RWPE2 (cell line): Measurements from ENCODE around the gene PLB1.

ENCODE experiments used
- ATAC-seq: fragments of 200-7000 bp; cut with Tn5 transposase; 3 replicates; pipeline ENCODE4 v1.9.1; 2021; ENCODE audit warnings: low read depth
- DNase-seq: peaks from one replicate; pipeline ENCODE4 v3.0.0-alpha.2; 2020; ENCODE audit warnings: low spot score
- H3K27ac ChIP-seq: fragments of 450-650 bp; 2 replicates; pipeline ENCODE4 v1.5.1; 2017; ENCODE audit warnings: mild to moderate bottlenecking; ENCODE audit not compliant: poor library complexity, severe bottlenecking
- H3K27me3 ChIP-seq: fragments of 250-450 bp; sonication (Bioruptor Pico); 2 replicates; pipeline ENCODE4 v1.5.1; 2021; ENCODE audit warnings: mild to moderate bottlenecking, moderate library complexity; ENCODE audit not compliant: insufficient read depth, poor library complexity, severe bottlenecking
- H3K36me3 ChIP-seq: fragments of 250-450 bp; sonication (Bioruptor Pico); 2 replicates; pipeline ENCODE4 v1.5.1; 2020; ENCODE audit warnings: low read depth, mild to moderate bottlenecking, moderate library complexity
- H3K4me1 ChIP-seq: fragments of 250-450 bp; sonication (Bioruptor Pico); 2 replicates; pipeline ENCODE4 v1.5.1; 2021; ENCODE audit warnings: mild to moderate bottlenecking, moderate library complexity; ENCODE audit not compliant: insufficient read depth, poor library complexity, severe bottlenecking
- H3K4me3 ChIP-seq: fragments of 250-450 bp; sonication (Bioruptor Pico); 2 replicates; pipeline ENCODE4 v1.5.1; 2021; ENCODE audit warnings: mild to moderate bottlenecking, moderate library complexity; ENCODE audit not compliant: severe bottlenecking
- H3K9me3 ChIP-seq: fragments of 250-450 bp; sonication (Bioruptor Pico); 2 replicates; pipeline ENCODE4 v1.5.1; 2021; ENCODE audit warnings: mild to moderate bottlenecking, moderate library complexity; ENCODE audit not compliant: severe bottlenecking
- TF ChIP-seq, protein P1 (sequence below): fragments of 450-650 bp; IDR thresholded peaks from one replicate; pipeline ENCODE4 v1.5.1; 2017; ENCODE audit warnings: mild to moderate bottlenecking, moderate library complexity; ENCODE audit not compliant: poor library complexity, severe bottlenecking

Gene PLB1

DNA sequence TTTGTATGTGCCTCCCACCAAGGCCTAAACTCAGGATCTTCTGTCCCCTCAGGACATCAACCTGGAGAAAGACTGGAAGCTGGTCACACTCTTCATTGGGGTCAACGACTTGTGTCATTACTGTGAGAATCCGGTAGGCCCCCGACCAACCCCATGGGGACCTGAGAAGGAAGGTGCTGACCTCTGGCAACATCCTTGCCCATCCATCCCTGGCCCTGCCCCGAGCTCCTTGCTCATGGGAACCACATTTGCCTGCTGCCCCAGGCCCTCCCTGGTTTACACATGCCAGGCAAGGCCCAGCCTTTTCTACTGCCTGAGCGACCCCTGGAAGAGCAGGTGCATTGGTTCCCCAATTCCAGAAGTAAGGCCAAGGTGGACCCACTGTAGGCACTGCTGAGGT is 130.5 kb downstream of the PLB1 start:
- ATAC-seq = no peak
- H3K4me3 ChIP-seq = no peak overlapping the region
- H3K27me3 ChIP-seq = no peaks in the 10 kb centered on the region
- no peak overlapping the region for H3K27ac ChIP-seq
- no peaks in the 10 kb centered on the region for H3K36me3 ChIP-seq
- peaks cover 9% of the 10 kb centered on the region for H3K4me1 ChIP-seq
- H3K9me3 ChIP-seq = no peaks in the 10 kb centered on the region
- TF ChIP-seq, protein P1, sequence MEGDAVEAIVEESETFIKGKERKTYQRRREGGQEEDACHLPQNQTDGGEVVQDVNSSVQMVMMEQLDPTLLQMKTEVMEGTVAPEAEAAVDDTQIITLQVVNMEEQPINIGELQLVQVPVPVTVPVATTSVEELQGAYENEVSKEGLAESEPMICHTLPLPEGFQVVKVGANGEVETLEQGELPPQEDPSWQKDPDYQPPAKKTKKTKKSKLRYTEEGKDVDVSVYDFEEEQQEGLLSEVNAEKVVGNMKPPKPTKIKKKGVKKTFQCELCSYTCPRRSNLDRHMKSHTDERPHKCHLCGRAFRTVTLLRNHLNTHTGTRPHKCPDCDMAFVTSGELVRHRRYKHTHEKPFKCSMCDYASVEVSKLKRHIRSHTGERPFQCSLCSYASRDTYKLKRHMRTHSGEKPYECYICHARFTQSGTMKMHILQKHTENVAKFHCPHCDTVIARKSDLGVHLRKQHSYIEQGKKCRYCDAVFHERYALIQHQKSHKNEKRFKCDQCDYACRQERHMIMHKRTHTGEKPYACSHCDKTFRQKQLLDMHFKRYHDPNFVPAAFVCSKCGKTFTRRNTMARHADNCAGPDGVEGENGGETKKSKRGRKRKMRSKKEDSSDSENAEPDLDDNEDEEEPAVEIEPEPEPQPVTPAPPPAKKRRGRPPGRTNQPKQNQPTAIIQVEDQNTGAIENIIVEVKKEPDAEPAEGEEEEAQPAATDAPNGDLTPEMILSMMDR = no peak
- no peak for DNase-seq

DNA sequence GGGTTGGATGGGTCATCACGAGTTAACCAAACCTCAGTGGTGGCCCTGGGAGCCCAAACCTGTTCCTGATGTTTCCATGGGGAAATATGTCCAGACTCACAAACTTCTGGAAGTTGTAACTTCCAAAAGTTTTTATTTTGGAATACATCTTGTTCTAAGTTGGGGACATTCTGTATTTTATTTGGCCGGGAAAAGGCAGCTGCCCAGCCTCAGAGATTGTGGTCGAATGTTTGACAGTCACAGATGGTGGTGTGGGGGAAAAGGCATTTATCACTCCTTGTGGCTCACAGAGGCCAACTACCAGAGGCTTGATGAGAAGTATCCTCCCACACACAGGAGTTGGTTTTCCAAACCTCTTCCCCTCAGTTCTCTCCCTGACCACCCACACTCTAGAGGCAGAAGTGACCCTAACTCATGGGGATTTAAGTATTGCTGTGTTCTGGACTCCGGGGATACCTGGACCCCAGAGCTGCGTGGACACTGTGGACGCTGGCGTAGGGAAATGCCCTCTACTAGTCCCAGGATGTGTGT is 131.1 kb downstream of the PLB1 start:
- Histone ChIP-seq H3K36me3 (no peaks in the 10 kb centered on the region), H3K9me3 (no peaks in the 10 kb centered on the region), H3K4me3 (no peak overlapping the region), H3K27me3 (no peaks in the 10 kb centered on the region), H3K4me1 (peaks cover 4% of the 10 kb centered on the region), H3K27ac (no peak overlapping the region)
- no peak for DNase-seq
- no peak for ATAC-seq
- TF ChIP-seq, protein P1 = no peak

DNA sequence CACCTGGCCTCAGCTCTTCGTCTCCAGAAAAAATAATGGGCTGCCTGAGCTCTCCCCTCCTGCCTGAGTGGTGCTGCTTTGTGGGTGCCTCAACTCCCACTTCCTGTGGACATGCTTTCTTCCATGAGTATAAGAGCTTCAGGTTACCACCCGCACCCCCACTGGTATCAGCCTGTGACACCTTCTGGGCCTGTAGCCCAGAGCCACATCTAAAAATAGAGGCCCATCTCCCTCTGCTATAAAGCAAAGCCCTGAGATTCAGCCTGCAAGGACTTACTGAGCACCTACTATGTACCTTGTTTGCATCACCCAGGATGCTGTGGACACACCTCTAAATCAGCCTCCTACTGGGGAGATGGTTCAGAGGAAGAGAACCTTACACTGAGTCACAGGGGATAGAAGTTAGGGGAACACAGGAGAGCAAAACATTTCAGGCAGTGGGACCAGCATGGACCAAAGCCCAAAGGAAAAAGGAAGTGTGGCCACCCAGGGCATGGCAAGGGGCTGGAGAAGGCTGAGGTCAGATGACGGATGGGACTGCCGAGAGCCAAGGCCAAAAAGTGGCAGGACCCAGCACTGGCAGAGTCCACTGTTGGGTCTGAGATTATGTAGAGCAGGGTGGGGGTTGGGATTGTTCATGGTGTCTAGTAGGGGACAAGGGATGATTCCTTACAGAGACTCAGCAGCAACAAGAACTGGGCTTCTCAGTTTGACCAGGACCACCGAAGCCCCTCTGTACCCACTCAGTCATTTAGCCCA is 132.0 kb downstream of the PLB1 start:
- Histone ChIP-seq H3K4me1 (no peaks in the 10 kb centered on the region), H3K36me3 (no peaks in the 10 kb centered on the region), H3K4me3 (no peak overlapping the region), H3K27me3 (no peaks in the 10 kb centered on the region), H3K27ac (no peak overlapping the region), H3K9me3 (no peaks in the 10 kb centered on the region)
- no peak; the same call in 2 of the 3 replicates for ATAC-seq
- no peak for DNase-seq
- TF ChIP-seq, protein P1 = no peak

DNA sequence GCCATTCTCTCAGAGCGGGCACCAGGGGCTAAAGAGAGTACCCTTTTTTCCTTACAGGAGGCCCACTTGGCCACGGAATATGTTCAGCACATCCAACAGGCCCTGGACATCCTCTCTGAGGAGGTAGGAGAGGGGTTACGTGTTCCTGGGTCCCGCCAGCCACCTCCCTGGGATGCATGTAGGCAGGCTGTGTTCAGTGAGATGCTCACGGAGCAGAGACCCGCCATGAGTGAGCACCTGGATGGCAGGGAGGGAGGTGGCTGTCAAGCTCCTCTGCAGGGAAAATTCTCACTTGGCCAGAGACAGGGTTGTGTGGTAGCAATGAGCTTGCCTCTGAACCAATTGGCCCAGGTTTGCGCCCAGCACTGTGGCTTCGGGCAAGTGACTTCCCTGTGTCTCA is 132.6 kb downstream of the PLB1 start:
- no peak for DNase-seq
- peaks cover 5% of the 10 kb centered on the region for H3K4me1 ChIP-seq
- TF ChIP-seq, protein P1 = no peak
- H3K27me3 ChIP-seq = no peaks in the 10 kb centered on the region
- H3K27ac ChIP-seq = no peak overlapping the region
- no peaks in the 10 kb centered on the region for H3K9me3 ChIP-seq
- H3K36me3 ChIP-seq = no peaks in the 10 kb centered on the region
- no peak for ATAC-seq
- no peak overlapping the region for H3K4me3 ChIP-seq

DNA sequence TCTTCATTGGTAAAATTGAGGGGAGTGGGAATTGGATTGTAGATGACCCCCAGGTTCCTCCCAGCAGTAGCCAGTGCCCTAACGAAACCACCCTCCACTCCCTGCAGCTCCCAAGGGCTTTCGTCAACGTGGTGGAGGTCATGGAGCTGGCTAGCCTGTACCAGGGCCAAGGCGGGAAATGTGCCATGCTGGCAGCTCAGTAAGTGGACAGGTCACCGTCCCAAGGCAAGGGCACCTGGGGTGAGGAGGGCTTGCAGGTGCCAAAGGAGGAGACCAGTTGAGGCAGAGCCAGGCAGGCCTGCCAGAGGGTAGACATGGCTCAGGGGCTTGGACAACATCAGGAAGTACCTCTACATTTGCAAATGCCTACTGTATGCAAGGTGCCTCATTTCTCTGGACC is 133.1 kb downstream of the PLB1 start:
- Histone ChIP-seq H3K27ac (no peak overlapping the region), H3K9me3 (no peaks in the 10 kb centered on the region), H3K27me3 (no peaks in the 10 kb centered on the region), H3K4me1 (peaks cover 10% of the 10 kb centered on the region), H3K4me3 (no peak overlapping the region), H3K36me3 (no peaks in the 10 kb centered on the region)
- ATAC-seq (no peak), DNase-seq (no peak)
- TF ChIP-seq, protein P1 = no peak
